GM18499 (cell line): Measurements from ENCODE around the gene CAMK2B.

ENCODE experiments used
- ATAC-seq: cut with Tn5 transposase; IDR thresholded peaks from one replicate; pipeline ENCODE4 v1.9.1; 2021; ENCODE audit warnings: moderate number of reproducible peaks; ENCODE audit not compliant: insufficient read depth, unreplicated experiment

Gene CAMK2B

DNA sequence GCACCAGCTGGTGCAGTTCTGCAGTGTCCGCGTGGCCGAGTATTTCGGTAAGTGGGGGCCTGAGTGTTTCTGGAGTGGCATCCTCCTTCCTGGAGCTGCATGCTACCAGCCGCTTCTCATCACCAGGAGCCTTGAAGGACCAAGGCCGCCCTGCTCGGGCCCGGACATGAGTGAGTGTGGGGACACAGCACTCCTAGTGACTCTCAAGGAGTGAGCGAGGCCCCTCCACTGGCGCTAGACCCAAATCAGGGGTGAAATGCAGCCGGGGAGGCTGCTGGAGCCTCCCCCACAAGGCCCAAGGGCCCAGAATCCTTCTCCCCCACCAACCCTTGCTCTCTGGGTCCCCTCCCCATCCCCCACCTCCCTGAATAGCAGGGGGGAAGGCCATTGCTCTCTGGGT, 48.0 kb downstream of the CAMK2B start:
- ATAC-seq = no peak

GRCh38 chr7:44276571-44277221, 48.7 kb downstream of the CAMK2B start:
- ATAC-seq = no peak

GRCh38 chr7:44275957-44276570, 49.3 kb downstream of the CAMK2B start:
- ATAC-seq = no peak

- ATAC-seq = no peak
Observed at GRCh38 chr7:44275146-44275545, 50.2 kb downstream of the CAMK2B start.

- ATAC-seq = no peak
Observed at GRCh38 chr7:44274623-44274975, 50.8 kb downstream of the CAMK2B start.

- ATAC-seq = no peak
Observed at GRCh38 chr7:44273681-44274622, 51.4 kb downstream of the CAMK2B start.

DNA sequence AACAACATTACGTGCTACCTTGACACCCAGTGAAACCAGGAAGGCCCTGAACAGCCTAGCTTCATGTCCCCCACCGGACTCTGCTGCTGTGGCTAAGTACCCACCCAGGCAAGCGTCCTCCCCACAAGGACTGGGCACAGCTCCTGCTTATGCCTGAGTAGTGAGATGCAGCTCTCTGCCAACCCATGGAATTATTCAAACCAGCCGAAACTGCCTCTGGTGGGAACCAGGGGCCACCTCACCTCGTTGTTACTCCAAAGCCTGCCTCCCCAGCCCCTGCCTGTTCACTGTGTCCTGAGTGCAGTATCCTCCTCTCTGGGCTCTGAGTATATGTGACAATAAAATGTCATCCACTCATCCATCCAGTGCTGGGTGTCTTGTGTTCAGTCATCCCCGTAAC, 52.4 kb downstream of the CAMK2B start:
- no peak for ATAC-seq

GRCh38 chr7:44272456-44272855, 52.9 kb downstream of the CAMK2B start:
- ATAC-seq = no peak

GRCh38 chr7:44269943-44270493, 55.4 kb downstream of the CAMK2B start:
- ATAC-seq = no peak

DNA sequence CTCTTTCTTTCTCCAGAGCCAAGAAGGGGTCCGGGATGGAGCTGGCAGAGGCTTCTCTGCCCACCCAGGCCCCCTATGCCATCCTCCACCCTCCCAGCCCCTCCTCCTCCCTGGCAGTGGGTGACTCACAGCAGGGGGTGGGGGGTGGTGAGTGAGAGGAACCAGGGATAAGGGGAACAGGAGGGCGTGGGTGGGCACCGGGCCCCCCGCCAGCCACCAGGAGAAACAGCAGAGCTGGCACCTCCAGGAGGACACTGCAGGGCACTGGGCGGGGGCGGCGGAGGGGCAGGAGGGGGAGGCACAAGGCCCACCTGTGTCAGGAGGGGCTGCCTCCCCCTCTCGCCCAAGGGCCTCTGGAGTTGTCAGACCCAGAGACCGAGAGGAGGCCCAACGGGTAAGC, 56.0 kb downstream of the CAMK2B start:
- ATAC-seq = no peak

- ATAC-seq = no peak
Observed at GRCh38 chr7:44268671-44269070, 56.7 kb downstream of the CAMK2B start.

- ATAC-seq = no peak
Observed at GRCh38 chr7:44267719-44268421, 57.5 kb downstream of the CAMK2B start.

DNA sequence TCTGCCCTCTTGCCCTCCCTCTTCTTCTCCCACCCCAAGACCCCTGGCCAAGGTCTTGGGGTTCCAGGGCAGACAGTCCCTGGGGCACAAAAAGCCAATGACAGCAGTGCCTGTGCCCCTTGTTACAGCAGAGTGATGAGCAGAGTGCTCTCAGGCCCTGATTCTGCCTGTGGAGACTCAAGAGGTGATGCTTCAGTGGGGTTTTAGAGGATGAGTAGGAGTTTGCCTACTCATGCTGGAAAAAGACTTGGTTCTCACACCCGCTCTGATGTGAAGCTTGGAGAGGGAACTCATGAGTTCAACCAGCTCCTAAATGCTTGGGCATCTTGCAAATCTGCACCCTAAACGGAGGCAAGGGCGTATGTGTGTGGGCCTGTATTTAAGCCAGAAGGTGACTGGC, 58.2 kb downstream of the CAMK2B start:
- ATAC-seq = no peak

DNA sequence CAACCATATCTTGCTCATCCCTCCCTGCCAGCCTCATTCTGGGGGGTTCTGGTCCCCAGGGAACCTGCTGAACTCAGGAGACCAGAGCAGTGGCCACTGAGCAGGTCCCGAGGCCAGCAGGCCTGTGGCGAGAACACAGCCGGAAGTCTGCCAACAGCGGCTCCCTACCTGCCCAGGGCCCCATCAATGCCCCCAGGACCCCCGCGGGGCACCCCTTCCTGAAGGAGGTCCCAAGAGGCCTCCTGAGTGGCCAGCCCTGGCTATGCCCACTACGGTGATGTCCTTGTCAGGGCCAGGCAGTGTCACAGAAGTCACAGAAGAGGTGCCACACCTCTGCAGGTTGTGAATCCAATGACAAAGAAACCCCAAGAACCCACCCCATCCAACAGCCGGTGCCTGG, 58.9 kb downstream of the CAMK2B start:
- ATAC-seq = no peak

DNA sequence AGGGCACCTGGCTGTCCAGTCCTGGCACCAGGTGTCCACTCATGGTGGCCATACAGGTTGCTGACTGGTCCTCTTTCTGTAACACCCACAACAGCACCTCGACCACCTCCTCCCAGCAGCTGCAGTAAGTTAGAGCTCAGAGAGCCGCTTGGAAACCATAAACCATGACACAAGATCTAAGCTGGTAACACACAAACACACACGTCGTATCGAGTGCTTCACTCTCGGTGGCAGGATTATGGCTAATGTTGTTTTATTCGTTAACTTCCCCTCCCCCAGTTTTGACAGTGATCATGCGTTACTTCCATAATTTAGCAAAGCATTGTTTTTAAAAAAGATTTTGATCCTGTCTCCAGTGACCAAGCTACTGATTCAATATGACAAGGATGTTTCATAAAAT, 59.7 kb downstream of the CAMK2B start:
- no peak for ATAC-seq

DNA sequence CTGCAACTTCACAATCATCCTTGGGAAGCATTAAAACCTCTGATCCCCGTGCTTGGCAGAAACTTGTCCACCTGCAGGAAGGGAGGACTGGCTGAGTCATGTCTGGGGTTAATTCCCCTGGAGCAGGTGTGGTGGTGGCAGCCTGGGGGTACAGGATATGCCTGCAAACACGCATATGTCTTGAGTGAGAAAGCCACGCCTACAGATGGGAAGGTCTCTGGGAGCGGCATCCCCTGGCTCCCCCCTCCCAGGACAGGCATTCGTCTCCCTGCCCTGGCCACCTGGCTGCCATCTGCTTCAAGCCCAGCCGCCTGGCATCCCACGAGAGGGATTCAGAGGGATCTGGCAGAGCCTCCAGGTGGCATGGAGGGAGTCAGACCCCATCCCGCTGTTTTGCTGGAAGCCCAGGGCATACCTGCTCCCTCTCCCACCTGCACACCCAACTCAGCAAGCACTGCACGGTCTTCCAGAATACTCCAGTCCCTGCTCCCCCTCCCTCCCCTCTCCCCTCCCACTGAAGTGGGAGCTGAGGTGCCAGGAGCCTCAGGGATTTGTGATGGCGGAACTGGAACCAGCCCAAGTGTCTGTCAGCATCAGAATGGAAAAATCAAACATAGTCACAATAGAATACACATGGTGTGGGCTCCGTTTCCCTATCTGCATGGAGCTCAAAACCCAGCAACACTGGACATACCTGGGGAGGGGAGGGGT, 61.0 kb downstream of the CAMK2B start:
- ATAC-seq = no peak

DNA sequence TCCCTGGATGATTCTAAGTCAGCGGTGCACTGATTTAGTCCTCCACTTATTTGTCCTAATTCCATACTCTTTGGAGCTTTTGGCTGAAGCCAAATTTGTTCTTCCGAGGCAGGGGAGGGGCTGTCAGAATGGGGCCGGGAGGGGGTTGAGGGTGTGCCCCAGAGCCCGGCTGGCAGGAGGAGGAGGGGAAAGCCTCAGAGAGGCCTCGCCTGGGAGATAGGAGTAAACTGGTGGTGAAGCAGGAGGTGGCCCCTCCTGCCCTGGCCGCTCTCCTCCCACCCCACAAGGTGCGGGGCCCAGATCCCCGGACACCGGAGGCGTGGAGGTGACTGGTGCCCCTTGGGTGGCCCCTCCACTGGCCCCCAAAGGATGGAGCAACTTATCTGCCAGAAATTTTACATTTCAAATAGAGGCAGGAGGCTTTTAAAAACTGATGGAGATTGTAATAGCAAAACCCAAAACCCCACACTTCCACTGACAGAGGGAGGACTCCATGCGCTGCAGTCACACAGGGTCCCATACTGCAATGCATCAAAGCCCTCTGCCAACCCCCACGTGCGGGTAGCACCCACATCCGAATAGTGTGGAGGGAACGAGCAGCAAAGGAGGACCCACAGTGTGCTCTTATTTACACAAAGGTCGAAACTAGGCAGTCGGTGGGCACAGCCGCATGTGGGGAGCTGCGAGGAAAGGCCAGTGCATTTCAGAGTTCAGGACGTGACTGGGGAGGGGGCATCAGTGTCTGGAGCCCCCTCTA, 61.9 kb downstream of the CAMK2B start:
- no peak for ATAC-seq

- ATAC-seq = no peak
Observed at GRCh38 chr7:44262031-44262430, 63.4 kb downstream of the CAMK2B start.

DNA sequence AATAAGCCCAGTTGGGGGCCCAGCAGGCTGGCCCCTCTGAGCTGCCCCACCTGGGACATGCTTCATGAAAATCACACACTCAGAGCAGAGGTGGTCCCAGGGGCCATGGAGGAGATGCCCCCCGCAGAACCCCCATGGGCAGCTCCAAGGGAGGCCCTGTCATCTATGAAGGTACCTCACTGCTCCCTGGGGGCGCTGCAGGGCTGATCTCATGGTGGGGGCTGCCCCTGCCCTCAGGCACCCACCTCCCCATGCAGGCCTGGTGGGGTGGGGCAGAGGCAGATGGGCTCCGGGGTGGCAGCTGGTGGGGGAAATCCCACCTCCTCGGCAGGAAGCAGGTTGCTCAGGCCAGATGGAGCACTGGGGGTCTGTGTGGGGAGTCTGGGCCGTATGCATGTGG, 64.2 kb downstream of the CAMK2B start:
- no peak for ATAC-seq
